Kidney capillary endothelial cell (primary cell): ENCODE measurements around the gene MBP.

Experiments used
- DNase-seq: peaks from one replicate; pipeline ENCODE4 v3.0.0-alpha.2; 2018; ENCODE audit warnings: low spot score

MBP gene

DNA sequence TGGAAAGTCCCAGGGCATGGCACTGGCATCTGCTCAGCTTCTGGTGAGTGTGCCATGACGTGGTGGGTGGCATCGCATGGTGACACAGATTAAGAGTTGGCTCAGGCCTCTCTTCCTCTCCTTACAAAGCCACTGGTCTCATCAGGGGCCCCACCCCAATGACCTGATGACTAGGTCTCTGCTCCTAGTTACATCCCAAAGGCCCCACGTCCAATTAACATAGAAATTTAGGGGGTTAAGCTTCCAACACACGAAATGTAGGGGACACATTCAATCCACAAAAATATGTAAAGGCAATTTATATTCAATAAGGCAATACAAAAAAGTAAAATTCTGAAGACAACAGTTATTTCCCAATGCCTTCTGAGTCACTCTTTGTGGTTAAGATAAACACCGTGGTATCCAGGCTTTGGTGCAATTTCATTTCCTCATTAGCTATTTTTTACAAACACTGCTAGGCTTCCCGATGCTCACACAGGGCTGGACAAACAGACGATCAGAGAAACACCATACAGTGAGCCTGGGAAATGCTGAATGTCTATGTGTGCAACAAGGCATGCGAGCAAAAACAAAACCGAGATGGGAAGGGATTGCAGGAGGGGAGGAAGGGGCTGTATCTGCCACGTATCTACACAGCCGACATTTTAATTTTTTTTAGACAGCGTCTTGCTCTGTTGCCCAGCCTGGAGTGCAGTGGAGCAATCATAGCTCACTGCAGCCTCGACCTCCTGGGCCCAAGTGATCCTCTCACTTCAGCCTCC, 67.2 kb downstream of the MBP start:
- DNase-seq = no peak

DNA sequence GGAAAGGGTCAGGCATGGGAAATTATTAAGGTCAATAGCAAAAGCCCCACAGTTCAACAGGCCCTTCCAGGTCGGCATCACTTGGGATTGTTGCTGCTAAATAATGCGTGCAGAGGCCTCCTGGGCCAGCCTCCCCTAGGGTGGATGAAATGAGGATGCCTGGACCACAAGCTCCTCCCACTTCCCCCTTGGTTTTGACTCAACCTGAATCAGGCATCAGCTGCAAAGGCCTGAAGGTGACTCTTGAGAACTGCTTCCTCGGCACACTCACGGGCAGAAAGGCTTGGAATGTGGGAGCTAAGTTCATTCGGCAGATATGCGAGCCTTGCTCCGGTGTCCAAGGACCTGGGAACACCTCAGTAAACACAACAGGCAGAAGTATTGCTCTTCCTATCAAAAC, 69.3 kb downstream of the MBP start:
- DNase-seq = no peak

DNA sequence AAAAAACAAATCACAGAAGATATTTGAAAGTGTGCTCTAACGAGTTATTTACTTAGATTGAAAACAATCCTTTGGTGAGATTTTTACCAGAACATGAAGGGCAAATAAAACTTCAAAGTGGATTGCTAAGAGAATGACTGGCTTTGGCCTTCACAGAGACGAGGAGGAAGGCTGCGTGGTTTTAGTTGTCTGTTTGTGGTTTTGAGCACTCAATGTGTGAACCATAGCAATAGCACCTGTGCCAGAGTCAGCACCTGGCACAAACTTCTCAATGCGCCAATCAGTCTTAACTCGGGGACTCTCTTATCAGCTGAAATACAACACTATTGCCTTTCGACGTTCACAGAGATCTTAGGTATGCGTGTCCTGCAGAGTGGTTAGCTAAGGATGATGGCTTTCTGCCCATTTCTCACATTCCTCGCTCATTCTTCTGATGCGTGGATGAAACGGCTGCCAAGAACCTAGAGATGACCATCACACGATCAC, 70.0 kb downstream of the MBP start:
- no peak for DNase-seq

DNA sequence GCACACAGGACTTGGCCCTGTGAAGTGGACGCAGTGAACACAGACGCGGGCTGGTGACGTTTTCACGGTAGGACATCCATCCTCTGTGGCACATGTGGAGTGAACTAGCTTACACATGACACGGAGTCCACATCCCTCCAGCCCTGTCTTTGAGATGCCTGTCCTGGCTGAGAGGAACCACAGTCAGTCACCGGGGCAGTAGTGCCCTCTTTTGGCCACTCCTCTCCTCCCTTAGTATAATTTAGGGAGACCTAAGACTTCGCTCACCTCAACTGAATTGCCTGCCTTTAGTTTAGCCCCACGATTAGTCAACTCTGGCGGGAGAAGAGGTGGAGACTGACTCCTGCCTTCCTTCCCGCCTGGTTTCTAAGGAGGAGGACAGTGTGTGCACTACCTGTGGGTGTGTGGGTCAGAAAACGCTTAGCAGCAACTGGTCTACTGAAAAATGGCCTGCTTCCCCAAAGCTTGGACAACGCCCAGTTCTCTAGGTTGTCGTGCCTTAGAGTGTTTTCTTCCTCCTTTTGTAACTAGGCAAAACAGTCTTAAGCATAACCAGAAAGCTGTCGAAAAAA, 70.6 kb downstream of the MBP start:
- DNase-seq = no peak

DNA sequence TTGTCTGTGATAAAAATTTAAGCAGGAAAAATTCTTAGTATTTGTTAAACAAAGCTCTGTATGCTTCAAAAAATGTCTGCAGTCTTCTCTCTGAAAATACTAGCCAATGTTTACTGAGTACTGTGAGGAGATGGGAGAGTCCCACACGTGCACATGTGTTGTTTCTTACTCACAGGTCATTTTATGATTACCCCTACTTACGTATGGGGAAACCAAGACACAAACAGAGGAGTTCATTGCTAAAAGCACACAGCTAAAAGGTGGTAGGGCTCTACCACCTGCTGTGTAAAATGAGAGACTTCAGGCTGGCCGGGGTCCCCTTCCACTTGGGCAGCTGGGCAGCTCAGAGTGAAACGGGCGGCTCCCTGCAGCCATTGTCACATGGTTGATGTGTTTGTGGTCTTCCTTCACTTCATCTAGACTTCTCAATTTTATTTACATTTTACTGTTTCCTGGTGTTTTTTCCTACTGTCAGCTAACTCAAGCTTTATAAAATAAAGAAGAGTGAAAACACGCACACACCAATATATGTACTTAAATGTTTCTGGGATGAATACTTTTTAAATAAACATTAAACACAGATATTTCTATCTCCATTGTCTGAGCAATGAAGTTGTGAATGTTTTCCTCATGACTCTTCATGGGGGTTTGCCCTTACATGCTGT, 71.2 kb downstream of the MBP start:
- DNase-seq = no peak

DNA sequence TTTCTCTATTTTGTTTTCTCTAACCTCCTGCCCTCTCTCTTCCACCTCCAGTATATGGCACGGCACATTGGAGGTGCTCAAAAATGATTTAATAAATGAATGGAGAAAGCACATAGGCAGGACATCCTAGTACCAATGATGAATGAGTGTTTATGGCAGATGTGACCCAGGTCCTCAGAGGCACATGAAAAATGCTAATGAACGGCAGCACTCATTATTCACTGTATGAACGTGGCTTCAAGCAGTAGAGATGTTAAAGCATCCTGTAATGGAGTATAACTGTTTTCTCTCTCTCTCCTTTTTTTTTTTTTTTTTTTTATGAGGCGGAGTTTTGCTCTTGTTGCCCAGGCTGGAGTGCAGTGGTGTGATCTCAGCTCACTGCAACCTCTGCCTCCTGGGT, 72.4 kb downstream of the MBP start:
- no peak for DNase-seq

DNA sequence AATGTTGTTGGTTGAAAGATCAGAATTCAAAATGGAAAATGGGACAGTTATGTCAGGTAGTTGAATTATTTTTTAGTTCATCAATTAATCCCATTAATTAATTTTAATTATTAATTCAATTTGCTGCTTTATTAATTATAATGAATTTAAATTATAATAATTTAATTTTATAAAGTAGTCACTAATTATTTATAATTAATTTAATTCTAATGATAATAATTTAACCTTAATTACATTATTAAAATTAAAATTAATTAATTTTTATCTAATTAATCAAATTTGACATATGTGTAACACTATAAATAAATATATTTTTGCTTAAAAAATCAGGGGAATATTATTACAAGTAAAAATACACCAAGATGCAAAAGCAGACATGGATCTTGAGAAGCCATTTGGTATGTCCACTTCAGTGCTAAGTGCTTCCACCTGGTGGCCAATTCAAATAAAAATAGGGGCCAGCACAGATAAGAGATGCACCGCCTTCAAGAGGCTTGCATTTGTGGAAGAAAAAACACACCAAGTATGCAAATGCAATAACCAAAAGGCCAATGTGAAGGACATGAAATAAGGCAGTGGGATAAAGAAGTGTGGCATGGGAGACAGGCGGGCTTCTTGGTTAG, 73.2 kb downstream of the MBP start:
- peak; percentile 64 for DNase-seq

DNA sequence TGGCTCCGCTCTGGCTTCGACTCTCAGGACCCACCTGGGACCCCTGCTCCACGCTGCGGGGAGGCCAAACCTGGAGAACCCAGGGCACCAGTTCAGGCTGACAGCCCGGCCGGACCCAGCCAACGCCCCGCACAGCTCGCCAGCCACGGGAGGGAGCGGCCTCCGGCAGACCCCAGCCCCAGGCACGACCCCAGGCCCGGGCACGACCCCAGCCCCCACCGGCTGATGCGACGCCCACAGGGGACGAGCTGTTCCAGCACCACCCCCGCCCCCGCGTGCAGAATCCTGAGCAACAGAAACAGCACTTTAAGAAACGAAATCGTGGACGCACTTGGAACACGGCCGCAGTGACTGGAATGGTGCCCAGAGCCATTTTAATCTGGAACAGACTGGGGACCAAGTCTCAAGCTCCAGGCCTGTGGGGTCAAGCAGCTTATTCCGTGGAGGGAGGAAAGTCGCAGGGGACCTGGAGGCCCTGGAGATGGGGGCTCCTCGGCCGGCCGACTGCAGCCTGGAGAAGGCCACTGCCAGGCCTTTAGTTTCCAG, 74.2 kb downstream of the MBP start:
- DNase-seq = no peak

DNA sequence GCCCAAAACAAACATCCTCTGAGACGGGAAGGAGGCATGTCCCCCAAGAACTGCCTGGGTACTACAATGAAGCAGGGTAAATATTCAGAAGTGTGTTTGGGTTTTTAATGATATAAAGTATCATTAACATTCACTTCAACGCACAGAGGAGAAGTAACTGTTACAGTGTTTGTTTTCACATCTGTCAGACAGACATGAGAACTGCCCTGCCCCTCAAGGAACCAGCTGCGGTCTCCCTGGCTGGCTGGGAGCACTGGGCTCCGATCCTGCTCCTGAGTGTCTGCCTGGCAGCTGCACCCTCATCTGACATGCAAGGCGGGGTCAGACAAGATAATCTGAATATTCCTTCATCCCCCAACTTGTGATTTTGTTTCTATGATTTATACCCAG, 75.6 kb downstream of the MBP start:
- no peak for DNase-seq

DNA sequence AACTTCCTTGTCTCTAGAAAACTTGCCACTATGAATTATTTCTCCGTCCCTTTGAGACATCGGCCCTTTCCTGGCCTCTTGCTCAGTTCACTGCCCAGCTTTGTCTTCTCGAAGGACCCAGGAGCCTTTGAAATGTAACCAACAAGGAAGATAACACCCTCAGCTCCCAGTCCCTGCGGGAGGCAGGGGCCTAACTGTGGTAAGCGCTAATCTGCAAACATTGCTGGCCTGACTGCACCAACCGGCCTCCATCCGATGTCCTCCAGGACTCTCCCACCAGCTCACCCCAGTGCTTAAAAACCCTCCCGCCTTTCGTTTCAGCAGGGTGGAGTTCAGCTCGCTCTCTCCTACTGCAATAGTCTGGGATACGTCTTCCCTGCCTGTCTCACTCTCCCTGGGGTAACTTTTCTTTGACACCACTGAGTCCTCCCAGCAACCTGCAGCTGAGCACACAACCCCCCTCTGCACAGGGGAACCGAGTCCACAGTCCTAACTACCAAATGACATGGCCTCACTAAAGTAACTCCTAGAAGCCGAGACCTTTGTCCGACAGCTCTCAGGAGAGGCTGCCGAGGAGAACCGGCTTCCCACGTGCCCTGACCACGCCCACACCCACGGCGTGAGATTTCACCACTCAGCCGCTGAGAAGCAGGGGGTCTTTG, 76.1 kb downstream of the MBP start:
- no peak for DNase-seq

DNA sequence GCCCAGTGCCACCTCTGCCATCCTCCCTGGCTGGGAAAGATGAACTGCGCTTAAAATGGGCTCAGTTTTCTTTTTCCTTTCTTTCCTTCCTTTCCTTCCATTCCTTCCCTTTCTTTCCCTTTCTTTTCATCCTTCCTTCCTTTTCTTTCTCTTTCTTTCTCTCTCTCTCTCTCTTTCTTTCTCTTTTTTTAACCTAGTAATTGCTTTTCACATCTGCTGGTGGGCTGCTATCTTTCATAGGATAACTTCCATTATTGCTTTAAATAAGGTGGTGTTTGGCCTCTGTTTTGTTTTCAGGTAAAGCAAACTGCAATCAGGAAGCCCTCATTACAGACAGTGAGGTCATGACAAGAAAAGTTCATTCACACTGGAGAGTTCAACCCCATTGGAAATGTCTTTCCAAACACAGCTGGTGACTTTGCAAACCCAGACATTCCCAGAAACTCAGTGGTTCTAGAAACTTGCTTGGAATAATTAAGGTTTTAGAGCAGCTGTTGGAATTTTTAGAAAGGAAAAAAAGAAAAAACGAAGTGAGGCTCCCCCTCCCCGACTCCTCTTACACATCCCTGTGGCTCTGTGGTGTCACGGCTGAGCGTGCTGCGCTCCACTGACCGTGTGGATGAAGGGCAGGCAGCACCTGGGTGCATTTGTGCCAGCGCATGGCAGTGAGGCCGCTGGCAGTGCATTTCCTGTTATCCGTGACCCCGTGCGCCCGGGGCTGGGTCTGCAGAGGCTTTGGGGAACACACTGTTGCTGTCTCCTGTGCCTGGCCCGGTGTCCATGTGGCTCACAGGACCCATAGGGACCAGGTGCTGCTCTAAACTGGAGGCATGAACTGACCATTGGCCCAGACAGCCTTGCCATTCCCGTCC, 76.9 kb downstream of the MBP start:
- no peak for DNase-seq

DNA sequence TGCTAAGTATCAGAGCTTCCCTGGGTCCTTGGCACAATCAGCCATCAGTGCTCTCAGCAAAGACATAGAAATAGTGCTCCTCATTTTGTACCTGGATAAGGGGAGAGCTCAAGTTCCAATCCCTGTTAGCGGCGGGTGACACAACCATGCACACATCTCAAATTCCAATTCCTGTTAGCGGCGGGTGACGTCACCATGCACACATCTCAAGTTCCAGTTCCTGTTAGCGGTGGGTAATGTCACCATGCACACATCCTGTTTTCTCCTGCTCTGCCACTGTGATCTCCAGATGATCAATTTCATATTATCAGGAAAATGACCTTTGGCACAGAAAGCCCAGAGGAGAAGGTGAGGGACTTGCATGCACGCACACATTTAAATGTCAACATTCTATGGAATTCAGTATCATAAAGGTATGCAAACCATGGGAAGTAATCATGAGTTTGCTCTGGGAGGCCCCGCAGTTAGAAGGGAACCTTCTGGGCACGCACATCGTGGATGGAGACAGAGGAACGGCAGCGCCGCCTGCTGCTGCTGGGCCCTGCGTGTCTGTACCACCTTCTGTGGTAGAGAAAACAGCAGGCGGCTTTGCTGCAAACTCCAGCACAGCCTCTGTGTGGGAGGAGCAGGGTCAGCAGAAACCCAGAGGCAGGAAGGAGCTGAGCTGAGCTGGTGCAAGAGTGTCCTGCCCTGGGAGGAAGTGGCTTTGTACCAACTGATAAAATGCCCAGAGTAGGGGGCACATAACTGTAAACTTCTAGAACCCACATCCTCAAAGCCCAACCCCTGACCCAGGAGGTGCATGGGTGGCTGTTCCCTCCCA, 77.8 kb downstream of the MBP start:
- DNase-seq = peak; percentile 87

DNA sequence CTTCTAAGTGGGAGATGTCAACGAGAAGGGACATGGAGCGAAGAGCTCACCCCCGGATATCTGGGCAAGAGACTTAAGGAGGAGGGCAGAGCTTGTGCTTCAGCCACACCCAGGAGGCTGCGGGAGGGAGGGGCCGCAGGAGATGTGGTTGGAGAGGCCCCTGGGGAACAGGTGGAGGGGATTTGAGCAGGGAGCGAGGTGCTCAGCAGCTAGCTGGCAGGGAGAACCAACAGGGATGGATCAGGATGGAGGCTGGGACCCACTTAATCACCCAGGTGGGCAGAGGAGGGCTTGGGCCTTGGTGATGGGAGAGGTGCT, 78.3 kb downstream of the MBP start:
- no peak for DNase-seq

DNA sequence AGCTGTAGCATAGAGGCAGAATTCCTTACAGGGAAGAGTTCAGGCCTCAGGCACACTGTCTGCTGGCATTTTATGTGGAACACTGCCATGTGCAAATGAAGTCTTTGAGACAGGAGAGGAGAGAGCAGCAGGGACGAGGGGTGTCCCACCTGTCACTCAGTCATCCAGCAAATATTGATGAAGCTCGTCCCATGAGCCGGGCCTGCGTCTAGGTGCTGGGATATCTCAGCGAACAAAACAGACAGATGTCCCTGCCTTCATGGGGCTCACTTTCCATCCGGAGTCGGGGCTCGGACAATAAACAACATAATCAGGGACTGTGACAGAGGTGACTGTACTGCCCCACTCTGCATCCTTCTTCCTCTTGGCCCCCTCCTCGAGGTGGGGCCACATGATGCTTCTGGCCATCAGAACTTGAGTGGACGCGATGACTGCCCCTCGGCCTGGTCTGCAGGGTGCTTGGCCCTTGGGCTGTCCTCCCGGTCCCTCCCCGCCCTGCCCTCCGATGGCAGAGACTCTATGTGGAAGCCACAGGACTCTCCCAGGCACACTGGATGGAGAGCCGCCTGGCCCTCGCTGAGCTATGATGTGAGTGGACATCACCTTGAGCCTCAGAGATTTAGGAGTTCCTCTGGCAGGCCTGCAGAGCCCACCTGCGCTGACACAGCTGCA, 78.8 kb downstream of the MBP start:
- no peak for DNase-seq

DNA sequence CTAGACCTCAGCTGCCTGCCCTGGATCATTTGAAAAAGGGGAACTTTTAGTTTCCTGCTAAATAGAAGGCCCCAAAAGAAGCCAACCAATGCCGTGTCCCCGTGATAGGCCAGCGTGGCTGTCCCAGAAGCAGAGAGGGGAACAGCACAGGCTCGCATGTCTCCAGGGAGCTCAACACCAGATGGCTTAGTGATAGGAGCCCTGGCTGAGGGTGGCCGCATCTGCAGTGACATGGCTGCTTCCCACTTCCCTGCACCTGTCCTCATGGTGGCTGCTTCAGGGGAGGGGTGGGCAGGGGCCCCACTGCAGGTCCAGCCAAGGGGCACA, 79.6 kb downstream of the MBP start:
- no peak for DNase-seq

DNA sequence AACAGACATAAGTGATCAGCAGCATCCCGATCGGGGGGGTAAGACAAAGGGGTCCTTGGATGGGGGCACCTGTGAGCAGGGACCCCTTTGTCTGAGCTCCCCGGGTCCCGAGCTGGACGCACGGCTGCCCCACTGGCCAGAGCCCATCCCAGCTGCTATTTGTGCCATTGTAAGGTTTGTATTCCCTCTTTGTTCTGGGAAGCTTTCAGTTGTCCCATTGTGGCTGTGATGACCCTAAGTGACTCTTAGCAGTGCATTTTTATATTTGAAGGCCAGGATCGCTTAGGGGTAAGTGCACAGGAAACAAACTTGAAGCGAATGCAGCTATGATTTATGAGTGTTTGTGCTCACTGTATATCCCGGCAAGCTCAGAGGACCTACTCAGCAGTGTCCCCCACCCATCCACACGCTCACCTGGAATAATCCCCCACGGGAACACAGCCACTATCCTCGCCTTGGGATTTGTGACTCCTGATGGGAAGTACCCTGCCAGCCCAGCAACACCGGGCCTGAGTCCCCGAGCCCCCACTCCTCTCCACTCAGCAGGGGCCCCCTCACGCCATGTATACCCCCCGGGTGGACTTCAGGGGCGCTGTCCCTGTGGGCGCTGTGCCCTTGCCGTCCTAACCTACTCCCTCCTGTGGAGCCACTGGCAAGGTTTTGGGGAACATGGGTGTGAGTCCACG, 80.1 kb downstream of the MBP start:
- DNase-seq = no peak

DNA sequence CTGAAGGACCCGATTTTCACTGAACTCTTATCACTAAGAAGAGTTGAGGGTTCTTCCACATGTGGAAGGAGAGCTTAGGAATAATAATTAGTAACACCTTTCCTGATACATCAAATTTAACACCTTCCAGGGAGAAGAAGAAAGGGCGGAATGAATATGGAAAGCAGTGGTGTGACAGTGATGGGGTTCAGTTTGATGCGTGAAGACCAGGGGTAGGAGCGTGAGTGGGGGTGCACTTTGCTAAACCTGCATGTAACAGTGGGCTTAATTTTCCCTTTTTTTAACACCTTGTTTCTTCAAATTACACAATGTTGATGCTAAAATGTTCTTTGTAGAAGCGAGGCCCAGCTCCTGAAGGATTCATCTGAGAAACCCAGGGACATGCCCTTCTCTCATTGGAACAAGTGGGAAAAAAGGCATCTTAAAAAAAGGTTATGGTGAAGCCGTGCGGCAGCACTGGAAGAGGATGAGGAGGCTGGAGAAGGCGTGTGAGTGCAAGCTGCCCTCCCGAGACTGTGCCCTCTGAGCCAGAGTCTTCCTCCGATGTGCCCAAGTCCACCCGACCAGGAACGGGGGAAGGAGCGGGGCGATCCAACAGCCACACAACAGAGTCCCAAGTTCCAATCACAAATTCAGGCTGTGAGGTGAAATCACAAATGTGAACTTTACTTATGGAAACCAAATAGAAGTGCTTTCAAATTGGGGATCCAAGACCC, 80.8 kb downstream of the MBP start:
- DNase-seq = no peak

DNA sequence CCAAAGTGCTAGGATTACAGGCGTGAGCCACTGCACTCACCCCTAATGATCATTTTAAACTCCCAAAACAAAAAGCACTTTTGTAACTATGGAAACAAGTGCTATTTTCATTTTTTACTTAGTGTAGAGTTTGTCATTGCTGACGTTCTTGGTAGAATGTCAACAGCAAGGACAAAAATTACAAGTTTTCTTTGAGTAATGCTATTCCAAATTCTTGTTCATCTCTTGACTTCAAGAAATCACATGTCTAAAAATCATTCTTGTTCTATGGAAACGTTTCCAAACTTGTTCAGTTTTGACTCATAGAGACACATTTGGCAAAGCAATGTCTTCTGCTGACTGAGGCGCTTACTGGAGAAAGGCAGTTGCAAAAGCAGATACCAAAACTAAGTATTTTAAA, 82.6 kb downstream of the MBP start:
- no peak for DNase-seq
